Subcutaneous abdominal adipose tissue (tissue), 5 donors: ENCODE measurements around the gene PCDH15.

Experiments used
- H3K27ac ChIP-seq: one replicate; pipeline ENCODE4 v1.7.0; 2013; ENCODE audit warnings: low read depth, mild to moderate bottlenecking, inconsistent platforms, low read length, moderate library complexity
- H3K27me3 ChIP-seq, 5 donors: one replicate each; pipeline ENCODE4 v1.7.0; 2013; ENCODE audit warnings: low read length in 5 of 5, inconsistent platforms in 1 of 5; ENCODE audit not compliant: control insufficient read depth in 5 of 5, insufficient read depth in 4 of 5
- H3K36me3 ChIP-seq, 5 donors: one replicate each; pipeline ENCODE4 v1.7.0; 2013; ENCODE audit warnings: low read length in 5 of 5; ENCODE audit not compliant: control insufficient read depth in 5 of 5, insufficient read depth in 5 of 5
- H3K4me1 ChIP-seq, 5 donors: one replicate each; pipeline ENCODE4 v1.7.0; 2013; ENCODE audit warnings: low read length in 5 of 5, mild to moderate bottlenecking in 3 of 5, moderate library complexity in 1 of 5; ENCODE audit not compliant: control insufficient read depth in 5 of 5, insufficient read depth in 5 of 5
- H3K4me3 ChIP-seq, 5 donors: one replicate each; pipeline ENCODE4 v1.7.0; 2013; ENCODE audit warnings: low read length in 5 of 5, low read depth in 1 of 5
- H3K9ac ChIP-seq, 5 donors: one replicate each; pipeline ENCODE4 v1.7.0; 2013; ENCODE audit warnings: low read length in 5 of 5, mild to moderate bottlenecking in 4 of 5, moderate library complexity in 3 of 5
- H3K9me3 ChIP-seq, 5 donors: one replicate each; pipeline ENCODE4 v1.7.0; 2013; ENCODE audit warnings: low read length in 5 of 5; ENCODE audit not compliant: control insufficient read depth in 5 of 5
- donor health status: healthy.
- donor health status: healthy.
- donor health status: healthy.
- donor health status: healthy.
- donor health status: healthy.

Gene PCDH15

DNA sequence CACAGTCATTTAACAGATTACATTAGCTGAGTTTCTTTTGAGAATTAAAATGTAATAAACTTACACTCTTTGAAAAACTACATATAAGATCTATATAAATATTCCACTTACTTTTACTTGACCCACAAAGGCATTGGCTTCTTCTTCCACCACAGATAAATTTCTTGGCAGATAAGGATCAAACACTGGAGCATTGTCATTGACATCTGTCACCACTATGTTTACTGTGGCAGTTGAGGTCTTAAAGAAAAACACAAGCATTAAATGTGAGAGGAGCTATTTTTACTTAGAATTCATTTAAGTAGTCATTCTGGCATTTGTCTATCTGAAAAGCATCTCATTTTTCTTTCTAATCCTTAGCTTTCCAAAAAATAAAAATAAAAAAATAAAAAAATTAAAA, 734.4 kb downstream of the PCDH15 start:
- Histone ChIP-seq H3K27ac (no peak overlapping the region), H3K9me3 (peaks cover 0 to 6% (median 0%) of the 10 kb centered on the region in 5 donors), H3K9ac (no peak overlapping the region), H3K4me1 (no peaks in the 10 kb centered on the region), H3K4me3 (no peak overlapping the region), H3K27me3 (no peaks in the 10 kb centered on the region), H3K36me3 (no peaks in the 10 kb centered on the region)

DNA sequence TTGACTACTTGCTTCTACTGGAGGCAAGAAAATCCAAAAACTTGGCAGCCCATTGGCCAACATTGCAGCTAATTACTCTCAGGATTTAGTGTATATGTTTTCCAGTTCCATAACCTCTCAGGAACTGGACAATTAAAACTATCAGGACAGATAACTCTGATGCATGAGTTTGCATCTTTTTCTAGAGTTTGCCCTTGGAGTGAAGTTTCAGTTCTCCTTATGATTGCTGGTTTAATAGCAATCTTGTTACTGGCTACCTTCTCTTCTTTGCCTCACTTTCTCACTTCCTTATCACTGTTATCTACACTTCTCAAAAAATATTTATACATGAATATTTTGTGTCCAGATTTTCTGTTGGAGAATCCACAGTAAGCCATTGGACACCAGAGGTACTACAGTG, 735.9 kb downstream of the PCDH15 start:
- Histone ChIP-seq H3K27me3 (no peaks in the 10 kb centered on the region), H3K36me3 (no peaks in the 10 kb centered on the region), H3K9ac (no peak overlapping the region), H3K9me3 (peaks cover 0 to 6% (median 0%) of the 10 kb centered on the region in 5 donors), H3K4me3 (no peak overlapping the region), H3K27ac (no peak overlapping the region), H3K4me1 (no peaks in the 10 kb centered on the region)

DNA sequence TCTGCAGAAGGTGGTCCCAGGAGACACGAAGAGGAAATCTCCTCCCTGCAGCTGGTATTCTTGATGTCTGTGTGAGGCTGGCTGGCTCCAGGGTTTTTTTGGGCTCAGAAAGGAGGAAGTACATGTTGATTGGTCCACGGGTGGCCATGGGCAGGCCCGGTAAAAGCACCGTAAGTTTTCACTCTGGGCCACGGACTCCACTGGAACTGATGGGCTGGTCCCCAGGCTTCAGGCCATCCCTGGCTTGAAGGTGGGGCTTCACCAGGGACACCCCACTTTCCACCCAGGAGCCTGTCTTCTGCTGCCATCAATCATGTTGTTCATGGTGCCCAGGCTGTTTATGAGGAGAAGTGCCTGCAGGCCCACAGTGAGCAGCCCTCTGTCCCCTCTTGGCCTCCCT, 736.8 kb downstream of the PCDH15 start:
- H3K4me3 ChIP-seq: no peak overlapping the region
- no peaks in the 10 kb centered on the region for H3K4me1 ChIP-seq
- H3K36me3 ChIP-seq: no peaks in the 10 kb centered on the region
- no peak overlapping the region for H3K27ac ChIP-seq
- no peak overlapping the region for H3K9ac ChIP-seq
- H3K9me3 ChIP-seq: peaks cover 0 to 6% (median 0%) of the 10 kb centered on the region in 5 donors
- no peaks in the 10 kb centered on the region for H3K27me3 ChIP-seq

DNA sequence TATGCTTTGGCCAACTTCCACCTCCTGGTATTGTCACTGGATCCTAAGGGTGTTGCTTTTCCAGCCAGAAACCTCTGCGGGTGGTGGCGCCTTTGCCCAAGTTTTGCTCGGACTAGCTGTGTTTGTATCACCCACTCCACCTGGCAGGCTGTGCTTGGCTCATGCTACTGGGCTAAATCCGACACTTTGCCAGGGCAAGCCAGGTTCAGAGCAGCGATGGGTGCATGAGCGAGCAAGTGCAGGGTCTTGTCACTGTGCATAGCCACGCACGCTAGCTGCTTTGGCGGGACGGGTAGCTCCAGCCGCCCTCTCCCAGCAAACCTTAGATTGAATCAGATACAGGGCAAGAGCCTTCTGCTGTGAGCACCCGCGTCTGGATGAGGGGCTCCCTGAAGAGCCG, 737.5 kb downstream of the PCDH15 start:
- no peak overlapping the region for H3K4me3 ChIP-seq
- H3K27ac ChIP-seq: no peak overlapping the region
- peaks cover 0 to 6% (median 0%) of the 10 kb centered on the region in 5 donors for H3K9me3 ChIP-seq
- no peaks in the 10 kb centered on the region for H3K4me1 ChIP-seq
- no peaks in the 10 kb centered on the region for H3K36me3 ChIP-seq
- no peak overlapping the region for H3K9ac ChIP-seq
- H3K27me3 ChIP-seq: no peaks in the 10 kb centered on the region

DNA sequence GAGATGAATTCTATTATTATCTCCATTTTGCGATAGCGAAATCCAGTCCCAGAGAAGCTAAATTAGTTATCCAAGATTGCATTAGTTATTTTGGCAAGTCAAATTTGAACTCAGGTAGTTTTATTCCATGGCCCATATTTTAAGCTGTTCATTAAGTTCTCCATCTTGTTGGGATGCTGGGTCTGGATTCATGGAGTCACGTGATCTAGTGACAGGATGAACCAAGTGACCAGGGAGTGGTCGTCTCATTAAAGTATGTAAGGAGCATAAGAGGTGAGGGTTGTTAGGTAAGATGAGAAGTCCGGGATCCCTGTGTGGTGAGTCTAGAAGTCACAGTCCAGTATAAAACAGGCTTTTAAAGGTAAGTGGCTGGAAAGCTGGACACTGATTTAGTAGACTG, 740.5 kb downstream of the PCDH15 start:
- Histone ChIP-seq H3K36me3 (no peaks in the 10 kb centered on the region), H3K9me3 (peaks cover 0 to 9% (median 2%) of the 10 kb centered on the region in 5 donors), H3K27me3 (no peaks in the 10 kb centered on the region), H3K4me3 (no peak overlapping the region), H3K9ac (no peak overlapping the region), H3K4me1 (no peaks in the 10 kb centered on the region), H3K27ac (no peak overlapping the region)

DNA sequence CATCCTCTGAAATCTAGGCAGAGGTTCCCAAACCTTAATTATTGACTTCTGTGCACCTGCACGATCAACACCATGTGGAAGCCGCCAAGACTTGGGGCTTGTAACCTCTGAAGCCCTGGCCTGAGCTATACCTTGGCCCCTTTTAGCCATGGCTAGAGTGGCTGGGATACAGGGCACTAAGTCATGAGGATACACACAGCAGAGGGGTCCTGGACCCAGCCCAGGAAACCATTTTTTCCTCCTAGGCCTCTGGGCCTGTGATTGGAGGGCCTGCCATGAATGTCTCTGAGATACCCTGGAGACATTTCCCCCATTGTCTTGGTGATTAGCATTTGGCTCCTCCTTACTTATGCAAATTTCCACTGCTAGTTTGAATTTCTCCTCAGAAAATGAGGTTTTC, 743.7 kb downstream of the PCDH15 start:
- H3K4me3 ChIP-seq: no peak overlapping the region
- H3K9ac ChIP-seq: no peak overlapping the region
- no peak overlapping the region for H3K27ac ChIP-seq
- H3K36me3 ChIP-seq: no peaks in the 10 kb centered on the region
- H3K9me3 ChIP-seq: peaks cover 0 to 5% (median 2%) of the 10 kb centered on the region in 5 donors
- no peaks in the 10 kb centered on the region for H3K4me1 ChIP-seq
- H3K27me3 ChIP-seq: no peaks in the 10 kb centered on the region

DNA sequence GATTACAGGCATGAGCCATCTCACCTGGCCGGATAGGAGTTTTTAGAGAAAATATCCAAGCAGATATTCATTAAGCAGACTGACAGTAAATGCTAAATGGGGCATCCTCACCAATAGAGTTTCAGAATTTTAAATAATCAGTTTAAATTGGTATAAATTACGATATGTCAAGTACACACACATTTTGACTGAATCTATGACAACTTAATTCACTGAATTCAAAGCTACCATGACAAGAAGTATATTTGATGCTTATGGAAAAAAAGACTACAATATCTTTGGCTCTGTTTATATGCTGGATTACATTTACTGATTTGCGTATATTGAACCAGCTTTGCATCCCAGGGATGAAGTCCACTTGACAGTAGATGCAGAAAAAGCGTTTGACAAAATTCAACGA, 774.7 kb downstream of the PCDH15 start:
- no peaks in the 10 kb centered on the region for H3K9me3 ChIP-seq
- no peaks in the 10 kb centered on the region for H3K36me3 ChIP-seq
- no peaks in the 10 kb centered on the region for H3K4me1 ChIP-seq
- H3K27ac ChIP-seq: no peak overlapping the region
- no peaks in the 10 kb centered on the region for H3K27me3 ChIP-seq
- H3K9ac ChIP-seq: no peak overlapping the region
- H3K4me3 ChIP-seq: no peak overlapping the region

DNA sequence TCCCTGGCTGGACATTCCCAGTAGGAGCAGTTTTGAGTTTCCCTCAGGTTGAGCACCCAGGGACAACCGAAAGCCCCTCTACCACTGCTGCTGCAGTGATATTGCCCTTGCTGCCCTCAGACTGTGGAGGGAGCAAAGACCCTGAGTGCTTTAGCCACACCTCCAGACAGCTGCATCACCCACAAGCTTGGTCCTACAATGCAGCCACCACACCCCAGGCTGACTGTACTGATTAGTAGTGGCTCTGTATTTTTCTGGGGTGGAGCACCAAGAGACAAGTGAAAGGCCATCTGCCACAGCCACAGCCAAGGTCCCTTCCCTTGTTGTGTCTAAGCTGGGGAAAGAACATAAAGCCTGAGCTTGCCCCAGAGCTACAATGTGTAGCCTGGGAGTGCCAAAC, 789.9 kb downstream of the PCDH15 start:
- H3K27ac ChIP-seq: no peak overlapping the region
- H3K36me3 ChIP-seq: no peaks in the 10 kb centered on the region
- no peaks in the 10 kb centered on the region for H3K4me1 ChIP-seq
- peaks cover 0 to 4% (median 0%) of the 10 kb centered on the region in 5 donors for H3K9me3 ChIP-seq
- no peak overlapping the region for H3K4me3 ChIP-seq
- no peak overlapping the region for H3K9ac ChIP-seq
- no peaks in the 10 kb centered on the region for H3K27me3 ChIP-seq

DNA sequence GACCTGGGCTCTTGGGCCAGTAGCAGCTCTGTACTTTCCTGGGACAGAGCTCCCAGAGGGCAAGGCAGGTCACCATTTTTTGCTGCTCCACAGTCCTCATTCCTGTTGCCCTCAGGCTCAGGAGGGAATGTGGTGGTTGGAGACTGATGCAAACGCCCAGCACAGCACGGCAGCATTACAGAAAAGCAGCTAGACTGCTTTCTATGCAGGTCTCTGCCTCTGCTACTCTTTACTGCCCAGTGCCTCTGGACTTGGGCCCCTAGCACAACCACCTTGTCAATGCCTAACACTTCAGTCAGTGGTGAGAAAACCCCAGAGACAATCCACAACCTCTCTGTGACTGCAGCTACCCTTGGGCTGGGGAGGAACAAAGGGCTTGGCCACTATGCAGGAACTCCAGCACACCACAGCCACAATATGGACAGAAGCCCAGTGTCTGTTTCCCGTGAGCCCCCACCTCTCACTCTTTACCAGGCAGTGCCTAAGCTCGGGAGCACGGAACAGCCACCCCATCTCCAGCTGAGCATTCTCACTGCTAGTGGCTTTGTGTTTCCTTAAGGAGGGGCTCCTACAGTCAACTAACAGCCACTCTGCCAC, 790.6 kb downstream of the PCDH15 start:
- no peak overlapping the region for H3K9ac ChIP-seq
- no peaks in the 10 kb centered on the region for H3K4me1 ChIP-seq
- H3K9me3 ChIP-seq: peaks cover 0 to 4% (median 0%) of the 10 kb centered on the region in 5 donors
- H3K36me3 ChIP-seq: no peaks in the 10 kb centered on the region
- H3K4me3 ChIP-seq: no peak overlapping the region
- no peaks in the 10 kb centered on the region for H3K27me3 ChIP-seq
- no peak overlapping the region for H3K27ac ChIP-seq

DNA sequence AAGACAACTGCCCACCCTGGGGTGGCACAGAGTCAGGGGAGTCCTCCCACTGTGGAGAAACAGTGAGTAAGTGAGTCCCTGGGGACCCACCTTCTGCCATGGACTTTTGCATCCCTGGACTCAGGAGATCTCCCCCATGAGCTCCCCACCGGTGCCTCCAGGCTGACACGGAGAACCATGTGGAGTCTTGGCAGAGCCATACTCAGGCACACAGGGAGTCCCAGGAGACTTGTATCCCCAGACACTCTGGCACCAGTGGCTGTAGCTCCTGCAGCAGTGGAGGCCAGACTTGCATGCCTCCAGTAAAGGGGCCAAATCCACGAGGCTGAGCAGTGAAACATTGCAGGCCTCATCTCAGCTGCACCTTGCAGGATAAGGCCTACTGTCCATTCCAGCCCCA, 791.4 kb downstream of the PCDH15 start:
- Histone ChIP-seq H3K27me3 (no peaks in the 10 kb centered on the region), H3K36me3 (no peaks in the 10 kb centered on the region), H3K4me3 (no peak overlapping the region), H3K4me1 (no peaks in the 10 kb centered on the region), H3K9me3 (peaks cover 0 to 4% (median 0%) of the 10 kb centered on the region in 5 donors), H3K9ac (no peak overlapping the region), H3K27ac (no peak overlapping the region)

DNA sequence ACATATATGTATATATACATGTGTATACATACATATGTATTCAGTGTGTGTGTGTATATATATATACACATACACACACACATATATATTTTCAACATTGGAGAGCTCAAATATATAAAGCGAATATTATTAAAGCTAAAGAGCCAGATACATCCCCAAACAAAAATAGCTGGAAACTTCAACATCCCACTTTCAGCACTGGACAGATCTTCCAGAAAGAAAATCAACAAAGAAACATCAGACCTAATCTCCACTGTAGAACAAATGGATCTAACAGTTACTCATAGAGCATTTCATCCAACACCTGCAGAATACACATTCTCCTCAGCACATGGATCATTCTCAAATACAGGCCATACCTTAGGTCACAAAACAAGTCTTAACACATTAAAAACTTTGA, 799.0 kb downstream of the PCDH15 start:
- Histone ChIP-seq H3K27ac (no peak overlapping the region), H3K27me3 (no peaks in the 10 kb centered on the region), H3K4me1 (no peaks in the 10 kb centered on the region), H3K9me3 (no peaks in the 10 kb centered on the region), H3K9ac (no peak overlapping the region), H3K36me3 (no peaks in the 10 kb centered on the region), H3K4me3 (no peak overlapping the region)
